Fibroblast of villous mesenchyme (primary cell): ENCODE measurements around the gene MPRIP. TPM values are rescaled to one million over a fixed set of nuclear protein-coding genes. Genes with fewer than 3 reads are reported as not detected.
A peak's percentile ranks its signal among the peaks of the same experiment; 100 is the strongest.

Source experiments
- DNase-seq: peaks from one replicate; pipeline ENCODE4 v3.0.0-alpha.2; 2010; ENCODE audit warnings: low read depth
- H3K4me3 ChIP-seq: 2 replicates; pipeline ENCODE4 v1.5.1; 2011; ENCODE audit warnings: low read depth, mild to moderate bottlenecking, low read length
- CTCF ChIP-seq: IDR thresholded peaks from 2 replicates; pipeline ENCODE4 v1.5.1; 2012; ENCODE audit warnings: low read depth, mild to moderate bottlenecking, low read length; ENCODE audit not compliant: insufficient read depth
- total RNA-seq: library from RNA; depleted of rRNA; stranded (reverse); fragments of >200 nt; gene quantifications from 2 replicates; pipeline ENCODE4 v1.2.3, GENCODE V29; 2012

Gene MPRIP
- total RNA-seq, 1 donor: 178 TPM

- TF ChIP-seq CTCF: no peak
- no peak overlapping the region for H3K4me3 ChIP-seq
- no peak for DNase-seq
These were observed 161.9 kb downstream of the MPRIP start for GRCh38 chr17:17204041-17204591.

- no peak for TF ChIP-seq CTCF
These were observed 162.5 kb downstream of the MPRIP start for GRCh38 chr17:17204635-17205231.

GRCh38 chr17:17205368-17206123 lies 163.3 kb downstream of the MPRIP start:
- peak overlapping the region; percentile 62 for H3K4me3 ChIP-seq
- peak; percentile 54 for DNase-seq
- TF ChIP-seq CTCF: no peak

More at GRCh38 chr17:17204635-17205231, 162.5 kb downstream of the MPRIP start:
- no peak for DNase-seq
- H3K4me3 ChIP-seq: peak overlapping the region; percentile 62

- DNase-seq: peak; percentile 70
- no peak for TF ChIP-seq CTCF
- peak within 1 kb of the TSS; percentile 62 for H3K4me3 ChIP-seq
These were observed 164.1 kb downstream of the MPRIP start, which contains the start of gene PLD6 for GRCh38 chr17:17206124-17206912. TSS of gene PLD6 (minus strand) at chr17:17206333. CDS start at chr17:17206286, 47 bp downstream.

- H3K4me3 ChIP-seq: no peak overlapping the region
- TF ChIP-seq CTCF: no peak
- no peak for DNase-seq
These were observed 164.7 kb downstream of the MPRIP start for GRCh38 chr17:17206913-17207335.

- no peak for DNase-seq
- H3K4me3 ChIP-seq: no peak overlapping the region
- TF ChIP-seq CTCF: no peak
These were observed 165.7 kb downstream of the MPRIP start for GRCh38 chr17:17207998-17208397.
